ENCODE measurements around the gene OR8B12. TPM values are rescaled to one million over a fixed set of nuclear protein-coding genes. Genes with fewer than 3 reads are reported as not detected.

OR8B12 gene
- total and polyA plus RNA-seq, 2 of the 4 experiments (the other 2 are of a cell fraction), result not detected

DNA sequence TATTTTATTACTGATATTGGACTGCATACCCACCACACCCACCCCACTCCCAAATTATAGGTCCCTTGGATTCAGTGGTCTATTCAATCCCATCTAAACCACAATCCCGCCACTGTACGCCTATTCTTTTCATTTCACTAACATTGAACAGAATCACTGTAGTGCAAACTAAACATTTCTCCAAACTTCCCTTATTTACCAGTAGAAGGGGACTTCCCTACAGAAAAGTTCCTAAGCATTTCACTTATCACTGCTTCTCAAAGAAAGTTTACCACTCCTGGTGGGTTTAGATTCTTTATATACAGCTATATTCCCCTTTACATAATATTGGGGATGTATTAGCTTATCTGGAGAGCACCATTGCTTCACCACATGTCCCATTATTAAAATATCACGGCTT lies 29.3 kb downstream of the OR8B12 start:
- dilution Hi-C loops (cut with HindIII; ENCODE audit: low sequenced_read_pairs, unreplicated experiment) (no loop called here), intact Hi-C loops (cut with micrococcal nuclease) (no loop called here), in situ Hi-C loops (cut with MboI; ENCODE audit: low sequenced_read_pairs) (no loop called here)
- Histone ChIP-seq H3K9me3 (ENCODE audit: control insufficient read depth, insufficient read depth, low read length) (no peaks in the 10 kb centered on the region), H4K20me1 (ENCODE audit: insufficient read depth, low read length) (no peaks in the 10 kb centered on the region), H4K91ac (ENCODE audit: insufficient read depth, low read depth, low read length) (no peak overlapping the region), H3K4me1 (ENCODE audit: control insufficient read depth, insufficient read depth, low read length) (no peaks in the 10 kb centered on the region), H2BK15ac (ENCODE audit: low read depth, low read length) (no peak overlapping the region), H2BK120ac (ENCODE audit: low read depth, low read length) (no peak overlapping the region), H3K56ac (ENCODE audit: extremely low read depth, insufficient read depth, low read length) (no peak overlapping the region), H3K4me3 (ENCODE audit: insufficient read depth, low read depth, low read length) (no peak overlapping the region), H3K36me3 (ENCODE audit: control insufficient read depth, insufficient read depth, low read length) (no peaks in the 10 kb centered on the region), H3K9ac (ENCODE audit: low read depth, low read length) (no peak overlapping the region), H2AK5ac (ENCODE audit: low read depth, low read length) (no peak overlapping the region), H3K18ac (ENCODE audit: low read depth, low read length) (no peak overlapping the region), H4K5ac (ENCODE audit: low read depth, low read length) (no peak overlapping the region), H2BK5ac (ENCODE audit: low read depth, low read length, poor library complexity, severe bottlenecking) (no peak overlapping the region), H3K4me2 (ENCODE audit: low read depth, low read length) (no peak overlapping the region), H3K14ac (replicated peaks; ENCODE audit: low read depth, low read length) (no peak overlapping the region), H2BK20ac (ENCODE audit: low read depth, low read length) (no peak overlapping the region), H3K23ac (ENCODE audit: low read depth, low read length) (no peak overlapping the region), H3K27ac (ENCODE audit: insufficient read depth, low read length) (no peak overlapping the region), H4K8ac (ENCODE audit: low read depth in 2 of 2, low read length in 2 of 2) (no peak overlapping the region), H3K79me1 (ENCODE audit: low read depth in 1 of 2, low read length in 2 of 2) (no peaks in the 10 kb centered on the region), H3K9me1 (ENCODE audit: insufficient read depth, low read length) (no peaks in the 10 kb centered on the region), H3K27me3 (ENCODE audit: control insufficient read depth, insufficient read depth, low read length) (peaks cover 19% of the 10 kb centered on the region), H2AFZ (replicated peaks; ENCODE audit: low read length, poor library complexity) (no peak overlapping the region), H3K4ac (ENCODE audit: low read depth, low read length) (no peak overlapping the region), H2AK9ac (replicated peaks; ENCODE audit: low read depth, low read length, poor library complexity) (no peak overlapping the region)
- WGBS, 2 experiments (ENCODE audit: extremely low coverage in 2 of 2, insufficient read length in 1 of 2), result 67% methylated on average over 2 of the region's 3 CpGs; no CpG with 5 or more reads in 1 of the 2 experiments
- BruUV-seq (replicated peaks), result no TSS peak
- POLR2A ChIA-PET (ENCODE audit: unreplicated experiment), result no interaction called here
- CTCF ChIA-PET, result no interaction called here
- no peak for TF ChIP-seq RAD21 (IDR thresholded peaks at IDR 0.05; ENCODE audit: low read length)
- TF ChIP-seq FOS (IDR thresholded peaks at IDR 0.05; ENCODE audit: low read depth, low read length), result no peak
- TF ChIP-seq SMC3 (IDR thresholded peaks at IDR 0.05; ENCODE audit: low read depth, low read length), result no peak
- no peak for TF ChIP-seq MXI1 (IDR thresholded peaks at IDR 0.05; ENCODE audit: borderline replicate concordance, low read depth, low read length)
- no peak for TF ChIP-seq NFE2L2 (IDR thresholded peaks at IDR 0.05; ENCODE audit: low read depth, low read length)
- TF ChIP-seq BHLHE40 (IDR thresholded peaks at IDR 0.05; ENCODE audit: low read depth, low read length), result no peak
- TF ChIP-seq CHD1 (IDR thresholded peaks at IDR 0.05; ENCODE audit: low read depth, low read length), result no peak
- TF ChIP-seq, protein P1, sequence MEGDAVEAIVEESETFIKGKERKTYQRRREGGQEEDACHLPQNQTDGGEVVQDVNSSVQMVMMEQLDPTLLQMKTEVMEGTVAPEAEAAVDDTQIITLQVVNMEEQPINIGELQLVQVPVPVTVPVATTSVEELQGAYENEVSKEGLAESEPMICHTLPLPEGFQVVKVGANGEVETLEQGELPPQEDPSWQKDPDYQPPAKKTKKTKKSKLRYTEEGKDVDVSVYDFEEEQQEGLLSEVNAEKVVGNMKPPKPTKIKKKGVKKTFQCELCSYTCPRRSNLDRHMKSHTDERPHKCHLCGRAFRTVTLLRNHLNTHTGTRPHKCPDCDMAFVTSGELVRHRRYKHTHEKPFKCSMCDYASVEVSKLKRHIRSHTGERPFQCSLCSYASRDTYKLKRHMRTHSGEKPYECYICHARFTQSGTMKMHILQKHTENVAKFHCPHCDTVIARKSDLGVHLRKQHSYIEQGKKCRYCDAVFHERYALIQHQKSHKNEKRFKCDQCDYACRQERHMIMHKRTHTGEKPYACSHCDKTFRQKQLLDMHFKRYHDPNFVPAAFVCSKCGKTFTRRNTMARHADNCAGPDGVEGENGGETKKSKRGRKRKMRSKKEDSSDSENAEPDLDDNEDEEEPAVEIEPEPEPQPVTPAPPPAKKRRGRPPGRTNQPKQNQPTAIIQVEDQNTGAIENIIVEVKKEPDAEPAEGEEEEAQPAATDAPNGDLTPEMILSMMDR (conservative IDR thresholded peaks at IDR 0.05; ENCODE audit: low read depth, low read length), result no peak
- TF ChIP-seq RFX5 (IDR thresholded peaks at IDR 0.05; ENCODE audit: low read depth, low read length), result no peak
- no peak for TF ChIP-seq POLR2A (IDR thresholded peaks at IDR 0.05; ENCODE audit: low read depth, low read length)
- TF ChIP-seq MAZ (IDR thresholded peaks at IDR 0.05; ENCODE audit: borderline replicate concordance, low read depth, low read length), result no peak
- TF ChIP-seq CEBPB (IDR thresholded peaks at IDR 0.05; ENCODE audit: low read depth, low read length), result no peak
- TF ChIP-seq, protein P2, sequence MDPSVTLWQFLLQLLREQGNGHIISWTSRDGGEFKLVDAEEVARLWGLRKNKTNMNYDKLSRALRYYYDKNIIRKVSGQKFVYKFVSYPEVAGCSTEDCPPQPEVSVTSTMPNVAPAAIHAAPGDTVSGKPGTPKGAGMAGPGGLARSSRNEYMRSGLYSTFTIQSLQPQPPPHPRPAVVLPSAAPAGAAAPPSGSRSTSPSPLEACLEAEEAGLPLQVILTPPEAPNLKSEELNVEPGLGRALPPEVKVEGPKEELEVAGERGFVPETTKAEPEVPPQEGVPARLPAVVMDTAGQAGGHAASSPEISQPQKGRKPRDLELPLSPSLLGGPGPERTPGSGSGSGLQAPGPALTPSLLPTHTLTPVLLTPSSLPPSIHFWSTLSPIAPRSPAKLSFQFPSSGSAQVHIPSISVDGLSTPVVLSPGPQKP (IDR thresholded peaks at IDR 0.05; ENCODE audit: borderline replicate concordance, low read depth, low read length), result no peak
- no peak for TF ChIP-seq RCOR1 (IDR thresholded peaks at IDR 0.05; ENCODE audit: insufficient replicate concordance, low read length)
- TF ChIP-seq MAFK (IDR thresholded peaks at IDR 0.05; ENCODE audit: low read depth, low read length), result no peak
- TF ChIP-seq, protein P3, sequence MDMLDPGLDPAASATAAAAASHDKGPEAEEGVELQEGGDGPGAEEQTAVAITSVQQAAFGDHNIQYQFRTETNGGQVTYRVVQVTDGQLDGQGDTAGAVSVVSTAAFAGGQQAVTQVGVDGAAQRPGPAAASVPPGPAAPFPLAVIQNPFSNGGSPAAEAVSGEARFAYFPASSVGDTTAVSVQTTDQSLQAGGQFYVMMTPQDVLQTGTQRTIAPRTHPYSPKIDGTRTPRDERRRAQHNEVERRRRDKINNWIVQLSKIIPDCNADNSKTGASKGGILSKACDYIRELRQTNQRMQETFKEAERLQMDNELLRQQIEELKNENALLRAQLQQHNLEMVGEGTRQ (IDR thresholded peaks at IDR 0.05; ENCODE audit: low read depth, low read length), result no peak
- ATAC-seq (ENCODE audit: low read depth) (no peak), DNase-seq (no peak)
